Measurements from ENCODE around the gene BMPR1A. TPM values are rescaled to one million over a fixed set of nuclear protein-coding genes. Genes with fewer than 3 reads are reported as not detected.

Gene BMPR1A
- polyA plus RNA-seq, 1 donor (not counting 4 experiments of a cell fraction or from before 2014, with no cell fraction given), result 22.2 TPM

GRCh38 chr10:86802473-86803108 is 46.2 kb downstream of the BMPR1A start:
- Histone ChIP-seq H3K4me1 (ENCODE audit: control insufficient read depth, extremely low read depth, insufficient read depth, low read length) (no peaks in the 10 kb centered on the region), H3K79me2 (ENCODE audit: control insufficient read depth, insufficient read depth, low read length) (peaks cover 18% of the 10 kb centered on the region), H3K4me3 (ENCODE audit: control insufficient read depth in 2 of 3, extremely low read depth in 1 of 3, insufficient read depth in 2 of 3, low read depth in 1 of 3, low read length in 3 of 3) (no peak overlapping the region), H3K27ac (ENCODE audit: control insufficient read depth, insufficient read depth, low read length) (no peak overlapping the region), H4K20me1 (ENCODE audit: control insufficient read depth, extremely low read depth, insufficient read depth, low read length) (no peaks in the 10 kb centered on the region), H3K36me3 (ENCODE audit: control insufficient read depth in 2 of 2, extremely low read depth in 1 of 2, insufficient read depth in 2 of 2, low read length in 2 of 2) (no peaks in the 10 kb centered on the region), H3K9me3 (ENCODE audit: control insufficient read depth, low read depth, low read length) (no peaks in the 10 kb centered on the region), H3K9ac (ENCODE audit: control insufficient read depth, extremely low read depth, insufficient read depth, low read length) (no peak overlapping the region), H3K27me3 (ENCODE audit: control insufficient read depth, extremely low read depth, insufficient read depth, low read length) (no peaks in the 10 kb centered on the region), H3K4me2 (ENCODE audit: control insufficient read depth, extremely low read depth, insufficient read depth, low read depth, low read length) (no peak overlapping the region), H2AFZ (ENCODE audit: control insufficient read depth, low read length) (no peak overlapping the region), H3K9me1 (ENCODE audit: control insufficient read depth, extremely low read depth, insufficient read depth, low read length) (no peaks in the 10 kb centered on the region)
- TF ChIP-seq, protein P1, sequence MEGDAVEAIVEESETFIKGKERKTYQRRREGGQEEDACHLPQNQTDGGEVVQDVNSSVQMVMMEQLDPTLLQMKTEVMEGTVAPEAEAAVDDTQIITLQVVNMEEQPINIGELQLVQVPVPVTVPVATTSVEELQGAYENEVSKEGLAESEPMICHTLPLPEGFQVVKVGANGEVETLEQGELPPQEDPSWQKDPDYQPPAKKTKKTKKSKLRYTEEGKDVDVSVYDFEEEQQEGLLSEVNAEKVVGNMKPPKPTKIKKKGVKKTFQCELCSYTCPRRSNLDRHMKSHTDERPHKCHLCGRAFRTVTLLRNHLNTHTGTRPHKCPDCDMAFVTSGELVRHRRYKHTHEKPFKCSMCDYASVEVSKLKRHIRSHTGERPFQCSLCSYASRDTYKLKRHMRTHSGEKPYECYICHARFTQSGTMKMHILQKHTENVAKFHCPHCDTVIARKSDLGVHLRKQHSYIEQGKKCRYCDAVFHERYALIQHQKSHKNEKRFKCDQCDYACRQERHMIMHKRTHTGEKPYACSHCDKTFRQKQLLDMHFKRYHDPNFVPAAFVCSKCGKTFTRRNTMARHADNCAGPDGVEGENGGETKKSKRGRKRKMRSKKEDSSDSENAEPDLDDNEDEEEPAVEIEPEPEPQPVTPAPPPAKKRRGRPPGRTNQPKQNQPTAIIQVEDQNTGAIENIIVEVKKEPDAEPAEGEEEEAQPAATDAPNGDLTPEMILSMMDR (optimal IDR thresholded peaks at IDR 0.05 in 1 of 3, IDR thresholded peaks at IDR 0.05 in 1 of 3, conservative IDR thresholded peaks at IDR 0.05 in 1 of 3; ENCODE audit: extremely low read depth in 1 of 3, insufficient read depth in 2 of 3, low read length in 3 of 3), result no peak
- TF ChIP-seq EZH2 (IDR thresholded peaks at IDR 0.05; ENCODE audit: low read length), result no peak
- dilution Hi-C loops (cut with MboI; ENCODE audit: extremely low pct_ligation_motif_present, low sequenced_read_pairs), result no loop called here
- FAIRE-seq (no peak), DNase-seq (ENCODE audit: low read depth, low spot score) (no peak)

- no peak overlapping the region for H3K27ac ChIP-seq (ENCODE audit: control insufficient read depth, insufficient read depth, low read length)
- no peaks in the 10 kb centered on the region for H3K36me3 ChIP-seq (ENCODE audit: control insufficient read depth in 2 of 2, extremely low read depth in 1 of 2, insufficient read depth in 2 of 2, low read length in 2 of 2)
- DNase-seq (ENCODE audit: low read depth, low spot score) (no peak), FAIRE-seq (no peak)
- H2AFZ ChIP-seq (ENCODE audit: control insufficient read depth, low read length), result no peak overlapping the region
- no peak overlapping the region for H3K4me2 ChIP-seq (ENCODE audit: control insufficient read depth, extremely low read depth, insufficient read depth, low read depth, low read length)
- no peaks in the 10 kb centered on the region for H3K4me1 ChIP-seq (ENCODE audit: control insufficient read depth, extremely low read depth, insufficient read depth, low read length)
- no peak overlapping the region for H3K9ac ChIP-seq (ENCODE audit: control insufficient read depth, extremely low read depth, insufficient read depth, low read length)
- dilution Hi-C loops (cut with MboI; ENCODE audit: extremely low pct_ligation_motif_present, low sequenced_read_pairs), result no loop called here
- TF ChIP-seq, protein P1 (optimal IDR thresholded peaks at IDR 0.05 in 1 of 3, IDR thresholded peaks at IDR 0.05 in 1 of 3, conservative IDR thresholded peaks at IDR 0.05 in 1 of 3; ENCODE audit: extremely low read depth in 1 of 3, insufficient read depth in 2 of 3, low read length in 3 of 3), result no peak
- TF ChIP-seq EZH2 (IDR thresholded peaks at IDR 0.05; ENCODE audit: low read length), result no peak
- H3K79me2 ChIP-seq (ENCODE audit: control insufficient read depth, insufficient read depth, low read length), result peaks cover 18% of the 10 kb centered on the region
- H3K9me1 ChIP-seq (ENCODE audit: control insufficient read depth, extremely low read depth, insufficient read depth, low read length), result no peaks in the 10 kb centered on the region
- no peaks in the 10 kb centered on the region for H4K20me1 ChIP-seq (ENCODE audit: control insufficient read depth, extremely low read depth, insufficient read depth, low read length)
- H3K9me3 ChIP-seq (ENCODE audit: control insufficient read depth, low read depth, low read length), result no peaks in the 10 kb centered on the region
- H3K27me3 ChIP-seq (ENCODE audit: control insufficient read depth, extremely low read depth, insufficient read depth, low read length), result no peaks in the 10 kb centered on the region
- no peak overlapping the region for H3K4me3 ChIP-seq (ENCODE audit: control insufficient read depth in 2 of 3, extremely low read depth in 1 of 3, insufficient read depth in 2 of 3, low read depth in 1 of 3, low read length in 3 of 3)
These were observed 46.7 kb downstream of the BMPR1A start for GRCh38 chr10:86803156-86803555.
